ENCODE data around the gene OPA1.

The OPA1 gene

DNA sequence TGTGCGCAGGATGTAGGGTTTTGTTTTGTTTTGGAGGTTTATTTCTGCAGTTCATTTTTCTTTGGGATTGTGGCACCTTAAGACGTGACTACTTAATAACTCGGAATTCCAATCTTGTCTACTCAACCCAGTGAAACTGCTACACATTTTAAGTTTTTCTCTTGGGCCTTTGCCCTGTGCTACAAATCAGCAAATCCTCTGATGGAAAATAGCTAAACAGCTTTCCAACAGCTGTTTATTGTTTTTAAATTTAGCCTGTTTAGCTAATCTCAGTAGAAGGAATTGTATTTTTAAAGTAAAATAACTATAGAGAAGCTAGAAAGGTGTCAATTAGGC, 48.4 kb downstream of the OPA1 start:
- Histone ChIP-seq H3K4me1 (ENCODE audit: low read length) (no peaks in the 10 kb centered on the region), H3K9me3 (ENCODE audit: insufficient read depth, low read length) (no peaks in the 10 kb centered on the region), H2AFZ (ENCODE audit: low read depth, low read length) (no peak overlapping the region), H4K20me1 (ENCODE audit: insufficient read depth, low read length) (no peaks in the 10 kb centered on the region), H3K9ac (ENCODE audit: low read length) (no peak overlapping the region), H3K79me2 (ENCODE audit: low read length) (no peaks in the 10 kb centered on the region), H3K27ac (ENCODE audit: low read length) (no peak overlapping the region), H3K36me3 (replicated peaks; ENCODE audit: low read depth, low read length) (peaks cover 37% of the 10 kb centered on the region), H3K27me3 (ENCODE audit: low read depth, low read length) (no peaks in the 10 kb centered on the region), H3K4me2 (ENCODE audit: low read length) (no peak overlapping the region), H3K4me3 (ENCODE audit: low read length) (no peak overlapping the region)
- TF ChIP-seq EZH2phosphoT487 (IDR thresholded peaks at IDR 0.05; ENCODE audit: low read depth) = no peak
- TF ChIP-seq, protein P1, sequence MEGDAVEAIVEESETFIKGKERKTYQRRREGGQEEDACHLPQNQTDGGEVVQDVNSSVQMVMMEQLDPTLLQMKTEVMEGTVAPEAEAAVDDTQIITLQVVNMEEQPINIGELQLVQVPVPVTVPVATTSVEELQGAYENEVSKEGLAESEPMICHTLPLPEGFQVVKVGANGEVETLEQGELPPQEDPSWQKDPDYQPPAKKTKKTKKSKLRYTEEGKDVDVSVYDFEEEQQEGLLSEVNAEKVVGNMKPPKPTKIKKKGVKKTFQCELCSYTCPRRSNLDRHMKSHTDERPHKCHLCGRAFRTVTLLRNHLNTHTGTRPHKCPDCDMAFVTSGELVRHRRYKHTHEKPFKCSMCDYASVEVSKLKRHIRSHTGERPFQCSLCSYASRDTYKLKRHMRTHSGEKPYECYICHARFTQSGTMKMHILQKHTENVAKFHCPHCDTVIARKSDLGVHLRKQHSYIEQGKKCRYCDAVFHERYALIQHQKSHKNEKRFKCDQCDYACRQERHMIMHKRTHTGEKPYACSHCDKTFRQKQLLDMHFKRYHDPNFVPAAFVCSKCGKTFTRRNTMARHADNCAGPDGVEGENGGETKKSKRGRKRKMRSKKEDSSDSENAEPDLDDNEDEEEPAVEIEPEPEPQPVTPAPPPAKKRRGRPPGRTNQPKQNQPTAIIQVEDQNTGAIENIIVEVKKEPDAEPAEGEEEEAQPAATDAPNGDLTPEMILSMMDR (IDR thresholded peaks at IDR 0.05; ENCODE audit: low read depth, low read length) = no peak

GRCh38 chr3:193645806-193646205, 52.8 kb downstream of the OPA1 start:
- Histone ChIP-seq H2AFZ (ENCODE audit: low read depth, low read length) (no peak overlapping the region), H3K27me3 (ENCODE audit: low read depth, low read length) (no peaks in the 10 kb centered on the region), H3K9me3 (ENCODE audit: insufficient read depth, low read length) (no peaks in the 10 kb centered on the region), H3K27ac (ENCODE audit: low read length) (no peak overlapping the region), H4K20me1 (ENCODE audit: insufficient read depth, low read length) (no peaks in the 10 kb centered on the region), H3K4me3 (ENCODE audit: low read length) (no peak overlapping the region), H3K79me2 (ENCODE audit: low read length) (no peaks in the 10 kb centered on the region), H3K36me3 (replicated peaks; ENCODE audit: low read depth, low read length) (peaks cover 47% of the 10 kb centered on the region), H3K4me2 (ENCODE audit: low read length) (no peak overlapping the region), H3K9ac (ENCODE audit: low read length) (no peak overlapping the region), H3K4me1 (ENCODE audit: low read length) (no peaks in the 10 kb centered on the region)
- TF ChIP-seq EZH2phosphoT487 (IDR thresholded peaks at IDR 0.05; ENCODE audit: low read depth) = no peak
- TF ChIP-seq, protein P1 (IDR thresholded peaks at IDR 0.05; ENCODE audit: low read depth, low read length) = no peak

DNA sequence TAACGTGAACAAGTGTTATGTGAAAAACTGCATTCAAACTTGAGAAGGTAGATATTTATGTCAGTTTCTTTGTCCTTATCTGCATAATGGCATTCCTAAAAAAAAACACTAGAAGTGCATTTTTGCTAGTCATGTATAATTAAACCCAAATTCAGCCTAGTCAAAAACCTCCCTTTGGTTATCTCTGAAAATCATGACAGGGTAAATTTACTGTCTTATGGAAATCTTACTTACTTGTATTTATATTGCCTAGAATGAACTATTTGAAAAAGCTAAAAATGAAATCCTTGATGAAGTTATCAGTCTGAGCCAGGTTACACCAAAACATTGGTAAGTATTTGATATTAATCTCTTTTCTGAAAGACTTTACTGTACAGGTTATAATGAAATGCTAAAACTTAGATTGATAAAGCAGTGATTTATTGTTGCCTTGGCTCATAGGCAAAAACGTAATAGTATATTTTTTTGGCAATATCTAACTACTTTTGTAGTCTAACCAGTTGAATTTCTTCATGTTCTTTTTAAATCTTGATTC, 55.6 kb downstream of the OPA1 start:
- Histone ChIP-seq H3K4me3 (ENCODE audit: low read length) (no peak overlapping the region), H3K36me3 (replicated peaks; ENCODE audit: low read depth, low read length) (peaks cover 38% of the 10 kb centered on the region), H2AFZ (ENCODE audit: low read depth, low read length) (no peak overlapping the region), H3K4me2 (ENCODE audit: low read length) (no peak overlapping the region), H3K27me3 (ENCODE audit: low read depth, low read length) (no peaks in the 10 kb centered on the region), H4K20me1 (ENCODE audit: insufficient read depth, low read length) (no peaks in the 10 kb centered on the region), H3K9me3 (ENCODE audit: insufficient read depth, low read length) (no peaks in the 10 kb centered on the region), H3K4me1 (ENCODE audit: low read length) (no peaks in the 10 kb centered on the region), H3K9ac (ENCODE audit: low read length) (no peak overlapping the region), H3K27ac (ENCODE audit: low read length) (no peak overlapping the region), H3K79me2 (ENCODE audit: low read length) (no peaks in the 10 kb centered on the region)
- no peak for TF ChIP-seq EZH2phosphoT487 (IDR thresholded peaks at IDR 0.05; ENCODE audit: low read depth)
- TF ChIP-seq, protein P1 (IDR thresholded peaks at IDR 0.05; ENCODE audit: low read depth, low read length) = no peak

GRCh38 chr3:193650585-193650984, 57.6 kb downstream of the OPA1 start:
- Histone ChIP-seq H3K4me1 (ENCODE audit: low read length) (no peaks in the 10 kb centered on the region), H3K4me3 (ENCODE audit: low read length) (no peak overlapping the region), H3K9ac (ENCODE audit: low read length) (no peak overlapping the region), H3K27ac (ENCODE audit: low read length) (no peak overlapping the region), H3K36me3 (replicated peaks; ENCODE audit: low read depth, low read length) (peaks cover 26% of the 10 kb centered on the region), H3K9me3 (ENCODE audit: insufficient read depth, low read length) (no peaks in the 10 kb centered on the region), H3K79me2 (ENCODE audit: low read length) (no peaks in the 10 kb centered on the region), H3K4me2 (ENCODE audit: low read length) (no peak overlapping the region), H4K20me1 (ENCODE audit: insufficient read depth, low read length) (no peaks in the 10 kb centered on the region), H3K27me3 (ENCODE audit: low read depth, low read length) (no peaks in the 10 kb centered on the region), H2AFZ (ENCODE audit: low read depth, low read length) (no peak overlapping the region)
- no peak for TF ChIP-seq EZH2phosphoT487 (IDR thresholded peaks at IDR 0.05; ENCODE audit: low read depth)
- TF ChIP-seq, protein P1 (IDR thresholded peaks at IDR 0.05; ENCODE audit: low read depth, low read length) = no peak
